Adrenal gland (tissue), 12 donors: Measurements from ENCODE around the gene BCAS3. TPM values are rescaled to one million over a fixed set of nuclear protein-coding genes. Genes with fewer than 3 reads are reported as not detected.
A peak's percentile ranks its signal among the peaks of the same experiment; 100 is the strongest.

Experiments
- DNase-seq, 7 donors: peaks; one replicate each; pipeline ENCODE4 v3.0.0-alpha.2; 2019 to 2020
- H3K27ac ChIP-seq, 5 donors: fragments of 200-600 bp; sonication (generic) in 4 of 5; 1 replicate in 3 of 5; 2 replicates in 2 of 5; pipeline versions ENCODE4 v1.5.1 to v1.8.0; 2016 to 2020; ENCODE audit warnings: mild to moderate bottlenecking in 1 of 5
- H3K27me3 ChIP-seq: fragments of 200-600 bp; 2 replicates; pipeline ENCODE4 v1.8.0; 2021
- H3K36me3 ChIP-seq, 2 donors: fragments of 200-600 bp; replicated peaks in 1 of 2; 1 replicate in 1 of 2; 2 replicates in 1 of 2; pipeline versions ENCODE4 v1.5.1 to v1.8.0; 2018 to 2022
- H3K4me1 ChIP-seq, 2 donors: fragments of 200-600 bp; replicated peaks in 1 of 2; 1 replicate in 1 of 2; 2 replicates in 1 of 2; pipeline versions ENCODE4 v1.5.1 to v1.8.0; 2018 to 2021
- H3K4me3 ChIP-seq, 4 donors: fragments of 200-600 bp; sonication (generic) in 3 of 4; one replicate each; pipeline ENCODE4 v1.5.1; 2016 to 2018
- H3K9me3 ChIP-seq, 3 donors: fragments of 200-600 bp; sonication (generic) in 1 of 3; replicated peaks in 1 of 3; 1 replicate in 2 of 3; 2 replicates in 1 of 3; pipeline versions ENCODE4 v1.5.1 to v1.8.0; 2016 to 2021
- POLR2A ChIP-seq, 2 donors: fragments of 450-650 bp; IDR thresholded peaks; one replicate each; pipeline ENCODE4 v1.6.1; 2017; ENCODE audit warnings: antibody characterized with exemption in 2 of 2, mild to moderate bottlenecking in 2 of 2, moderate library complexity in 1 of 2
- WGBS, 4 donors: extraction: QIAGEN DNeasy Blood & Tissue Kit in 2 of 4; methylation state at CpG; one replicate each; pipeline versions ENCODE4 v1.1.5 to v1.1.7; 2013 to 2017; 5-methylcytosine and 5-hydroxymethylcytosine counted together
- intact Hi-C, 2 donors: fragments of 100-400 bp; cut with DNase I; formaldehyde crosslinking; loops; one replicate each; pipeline versions ENCODE4 v1.14.1 to v1.15.0; 2022 to 2023
- polyA plus RNA-seq, 3 donors: library from polyadenylated mRNA; stranded (reverse); fragments of 200-250 nt in 2 of 3; fragments of 350-450 nt in 1 of 3; fragmentation: Illumina TruSeq in 1 of 3; extraction: RNeasy Lipid Tissue Mini Kit (QIAGEN cat#74804) in 1 of 3; gene quantifications; one replicate each; pipeline ENCODE4 v1.2.3, GENCODE V29; 2013 to 2014
- total RNA-seq, 9 donors: library from RNA; depleted of rRNA in 4 of 9; stranded (reverse); fragments of >200 nt in 4 of 9; fragments of 120-200 nt in 1 of 9; fragmentation: NEBNext Ultra II Directional in 1 of 9; extraction: Animal tissue kit (Norgen Biotek cat#: 25700) in 1 of 9; gene quantifications; one replicate each; pipeline versions ENCODE4 v1.1.0 to v1.2.4, GENCODE V29; 2013 to 2023
- TF ChIP-seq, protein P1 (sequence below), 6 experiments: fragments of 450-650 bp in 4 of 6; fragments of 200-600 bp in 2 of 6; sonication (generic) in 1 of 6; IDR thresholded peaks; 1 replicate in 5 of 6; 2 replicates in 1 of 6; pipeline versions ENCODE4 v1.5.1 to v1.8.0; 2016 to 2021; ENCODE audit warnings: antibody characterized with exemption in 6 of 6, mild to moderate bottlenecking in 2 of 6, moderate library complexity in 1 of 6
- donor health status: healthy with polysubstance abuse.
- donor health status: Bipolar disorder and iron deficiency.
- donor health status: DM: yes; HTN: yes; CAD: no.
- donor health status: DM: no; HTN: no; CAD: no.
- donor health status: DM: no; HTN: no; CAD: no.
- donor health status: DM: yes; HTN: yes; CAD: no.

The BCAS3 gene
- total and polyA plus RNA-seq, 12 donors: 9.4 to 105 (median 29.0) TPM

DNA sequence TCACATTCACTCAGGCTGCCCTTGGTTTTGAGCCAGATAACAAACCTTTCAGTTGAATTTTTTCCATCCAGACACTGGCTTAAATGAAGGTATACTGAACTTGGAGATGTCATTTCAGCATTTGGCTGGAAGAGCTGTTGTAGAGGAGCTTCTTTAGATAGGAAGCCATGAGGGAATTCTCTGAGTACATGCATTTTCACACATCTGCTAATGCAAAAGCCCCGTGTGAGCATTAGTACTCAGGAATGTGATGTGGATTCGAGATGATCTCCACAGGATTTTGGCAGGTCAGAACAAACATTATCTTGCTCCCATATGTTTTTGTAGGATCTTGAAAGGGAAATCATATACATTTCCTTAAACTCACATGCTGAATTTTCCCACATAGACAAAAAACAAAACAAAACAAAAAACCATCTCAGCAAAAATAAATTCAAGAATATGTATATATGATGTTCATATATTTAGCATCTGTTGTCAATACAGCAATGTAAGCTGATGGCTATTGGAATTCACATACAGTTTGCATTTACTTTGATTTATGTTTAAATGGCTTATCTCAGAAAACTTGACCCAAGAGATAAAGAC is 444.8 kb downstream of the BCAS3 start:
- TF ChIP-seq, protein P1, sequence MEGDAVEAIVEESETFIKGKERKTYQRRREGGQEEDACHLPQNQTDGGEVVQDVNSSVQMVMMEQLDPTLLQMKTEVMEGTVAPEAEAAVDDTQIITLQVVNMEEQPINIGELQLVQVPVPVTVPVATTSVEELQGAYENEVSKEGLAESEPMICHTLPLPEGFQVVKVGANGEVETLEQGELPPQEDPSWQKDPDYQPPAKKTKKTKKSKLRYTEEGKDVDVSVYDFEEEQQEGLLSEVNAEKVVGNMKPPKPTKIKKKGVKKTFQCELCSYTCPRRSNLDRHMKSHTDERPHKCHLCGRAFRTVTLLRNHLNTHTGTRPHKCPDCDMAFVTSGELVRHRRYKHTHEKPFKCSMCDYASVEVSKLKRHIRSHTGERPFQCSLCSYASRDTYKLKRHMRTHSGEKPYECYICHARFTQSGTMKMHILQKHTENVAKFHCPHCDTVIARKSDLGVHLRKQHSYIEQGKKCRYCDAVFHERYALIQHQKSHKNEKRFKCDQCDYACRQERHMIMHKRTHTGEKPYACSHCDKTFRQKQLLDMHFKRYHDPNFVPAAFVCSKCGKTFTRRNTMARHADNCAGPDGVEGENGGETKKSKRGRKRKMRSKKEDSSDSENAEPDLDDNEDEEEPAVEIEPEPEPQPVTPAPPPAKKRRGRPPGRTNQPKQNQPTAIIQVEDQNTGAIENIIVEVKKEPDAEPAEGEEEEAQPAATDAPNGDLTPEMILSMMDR (IDR thresholded peaks at IDR 0.05): no peak
- Histone ChIP-seq H3K27me3 (no peaks in the 10 kb centered on the region), H3K27ac (no peak overlapping the region), H3K4me3 (no peak overlapping the region), H3K4me1 (no peaks in the 10 kb centered on the region), H3K9me3 (no peaks in the 10 kb centered on the region), H3K36me3 (no peaks in the 10 kb centered on the region)
- WGBS, 4 donors: 69 to 96% (median 83%) methylated on average over 2 of the region's 2 CpGs
- intact Hi-C loops: no loop called here
- no peak for DNase-seq

DNA sequence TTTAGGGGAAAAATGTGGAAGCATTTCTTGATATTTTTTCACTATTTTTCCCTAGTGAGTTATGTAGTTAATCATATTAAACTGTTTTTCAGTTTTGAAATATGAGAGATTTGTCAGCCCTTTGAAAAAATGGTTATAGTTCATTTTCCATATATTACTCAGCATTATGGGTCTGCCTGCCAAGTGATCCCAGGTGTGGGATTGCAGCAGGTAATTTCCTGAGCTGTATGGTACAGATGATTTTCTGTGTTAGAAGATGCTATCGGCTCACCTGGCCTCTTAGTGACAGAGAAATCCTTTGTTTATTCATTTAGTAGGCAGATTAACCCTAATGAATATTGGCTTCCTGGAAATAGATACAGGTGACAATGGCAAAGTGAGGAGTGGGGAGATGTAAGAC is 446.9 kb downstream of the BCAS3 start:
- TF ChIP-seq POLR2A (IDR thresholded peaks at IDR 0.05): no peak
- TF ChIP-seq, protein P1 (IDR thresholded peaks at IDR 0.05): no peak
- intact Hi-C loops: no loop called here
- no peaks in the 10 kb centered on the region for H3K4me1 ChIP-seq
- H3K4me3 ChIP-seq: no peak overlapping the region
- no peak for DNase-seq
- no peaks in the 10 kb centered on the region for H3K36me3 ChIP-seq
- no peaks in the 10 kb centered on the region for H3K27me3 ChIP-seq
- WGBS, 4 donors: 93 to 100% (median 95%) methylated on average over 1 of the region's 1 CpG
- H3K9me3 ChIP-seq: no peaks in the 10 kb centered on the region
- no peak overlapping the region for H3K27ac ChIP-seq

DNA sequence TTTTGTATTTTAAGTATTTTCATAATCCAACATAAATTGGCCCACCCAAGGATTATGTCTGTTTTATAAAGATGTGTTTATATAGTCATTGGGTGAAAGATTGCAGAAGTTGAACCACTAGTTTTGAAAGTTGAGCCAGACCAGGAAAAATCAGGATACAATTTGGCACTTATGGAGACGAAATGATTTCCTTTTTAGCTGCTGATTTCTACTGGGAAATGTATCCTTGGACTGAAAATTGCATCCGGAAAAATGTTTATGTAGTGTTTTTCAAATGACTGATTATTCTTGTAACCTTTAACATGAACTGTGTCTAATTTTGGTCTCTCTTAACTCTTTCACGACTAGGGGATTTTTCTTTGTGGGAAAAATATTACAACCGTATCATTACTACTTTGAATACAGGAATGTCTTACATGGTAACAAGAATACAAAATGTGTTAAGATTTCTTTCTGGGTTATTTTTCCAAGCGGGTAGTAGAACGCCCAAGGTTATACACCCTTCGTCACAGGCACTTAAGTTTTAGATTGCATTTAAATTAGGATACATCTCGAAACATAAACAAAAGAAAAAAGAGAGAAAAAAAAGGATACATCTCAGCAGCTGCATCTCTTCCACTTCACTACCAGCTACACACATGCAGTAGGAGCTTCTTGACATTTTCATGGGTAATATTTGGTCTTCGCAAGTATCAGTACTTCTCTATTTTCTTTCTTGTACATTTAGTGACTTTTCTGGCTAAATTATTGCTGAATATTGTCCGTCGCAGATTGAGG is 449.0 kb downstream of the BCAS3 start:
- Histone ChIP-seq H3K36me3 (no peaks in the 10 kb centered on the region), H3K9me3 (no peaks in the 10 kb centered on the region), H3K27ac (no peak overlapping the region), H3K4me3 (no peak overlapping the region), H3K4me1 (no peaks in the 10 kb centered on the region), H3K27me3 (no peaks in the 10 kb centered on the region)
- intact Hi-C loops: no loop called here
- WGBS, 4 donors: 62 to 67% (median 66%) methylated on average over 11 of the region's 11 CpGs
- DNase-seq: no peak
- TF ChIP-seq, protein P1 (IDR thresholded peaks at IDR 0.05): no peak
- TF ChIP-seq POLR2A (IDR thresholded peaks at IDR 0.05): no peak

DNA sequence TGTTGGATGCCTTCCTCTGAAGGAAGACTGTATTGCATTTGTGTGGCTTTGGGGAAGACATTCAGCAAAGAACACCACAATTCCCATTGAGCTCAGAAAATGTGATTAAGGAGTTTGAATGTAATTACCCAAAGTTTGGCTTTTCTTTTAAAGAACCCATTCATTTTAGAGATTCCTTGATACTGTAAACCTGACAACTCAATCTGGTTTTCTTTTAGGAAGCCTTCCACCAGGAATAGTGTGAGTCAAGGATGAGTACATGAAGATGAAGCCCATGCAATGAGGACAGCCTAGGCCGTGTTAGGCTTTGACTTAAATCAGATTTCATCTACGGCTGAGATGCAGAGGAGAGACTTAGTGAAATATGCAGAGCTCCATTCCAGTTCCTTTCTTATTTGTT is 450.3 kb downstream of the BCAS3 start:
- Histone ChIP-seq H3K9me3 (no peaks in the 10 kb centered on the region), H3K27ac (peak overlapping the region in 1 of 5 donors; percentile 38), H3K36me3 (no peaks in the 10 kb centered on the region), H3K4me3 (no peak overlapping the region), H3K27me3 (no peaks in the 10 kb centered on the region), H3K4me1 (no peaks in the 10 kb centered on the region)
- no peak for DNase-seq
- 86 to 97% (median 92%) methylated on average over 2 of the region's 2 CpGs for WGBS, 4 donors
- intact Hi-C loops: no loop called here
- TF ChIP-seq POLR2A (IDR thresholded peaks at IDR 0.05): no peak
- TF ChIP-seq, protein P1 (IDR thresholded peaks at IDR 0.05): no peak
